ENCODE measurements around the gene ZNF524. TPM values are rescaled to one million over a fixed set of nuclear protein-coding genes. Genes with fewer than 3 reads are reported as not detected.

Gene ZNF524
- total RNA-seq, 3 donors from 2014 or later: 25.5 to 27.1 (median 26.5) TPM

DNA sequence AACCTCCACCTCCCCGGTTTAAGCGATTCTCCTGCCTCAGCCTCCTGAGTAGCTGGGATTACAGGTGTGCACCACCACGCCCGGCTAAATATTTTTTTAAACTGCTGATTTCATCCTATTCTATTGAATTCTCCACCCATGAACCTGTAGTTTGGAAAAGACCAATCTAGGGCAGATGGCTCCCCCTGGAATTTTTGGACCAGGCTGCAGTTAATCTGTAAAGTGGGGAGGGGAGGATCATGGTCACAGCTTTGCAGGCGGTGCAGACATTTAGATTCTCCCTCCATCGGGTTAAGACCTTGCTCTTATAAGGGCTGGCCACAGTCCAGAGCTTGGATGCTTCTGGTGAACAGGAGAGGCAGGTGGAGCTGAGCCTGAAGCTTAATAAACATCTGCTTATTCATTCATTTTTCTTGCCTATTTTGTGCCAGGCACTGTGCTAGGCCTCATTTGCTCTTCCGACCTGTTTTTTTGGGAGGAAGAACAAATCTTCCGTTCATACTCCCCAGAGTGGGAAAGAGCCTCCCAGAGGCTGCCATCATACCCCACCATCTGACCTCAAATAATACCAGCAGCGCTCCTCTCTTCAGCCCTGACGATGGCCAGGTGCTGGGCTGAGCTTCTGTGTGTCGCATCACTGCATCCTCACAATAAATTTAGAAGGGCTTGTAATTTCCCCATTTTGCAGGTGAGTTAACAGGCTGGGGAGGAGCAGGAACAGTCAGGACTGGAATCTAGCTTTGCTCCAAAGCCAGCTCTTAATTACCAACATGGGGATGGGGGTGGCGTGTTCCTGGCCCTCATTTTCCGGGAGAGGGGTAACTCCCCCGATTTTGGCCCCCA, 47.0 kb downstream of the ZNF524 start:
- TF ChIP-seq, protein P1, sequence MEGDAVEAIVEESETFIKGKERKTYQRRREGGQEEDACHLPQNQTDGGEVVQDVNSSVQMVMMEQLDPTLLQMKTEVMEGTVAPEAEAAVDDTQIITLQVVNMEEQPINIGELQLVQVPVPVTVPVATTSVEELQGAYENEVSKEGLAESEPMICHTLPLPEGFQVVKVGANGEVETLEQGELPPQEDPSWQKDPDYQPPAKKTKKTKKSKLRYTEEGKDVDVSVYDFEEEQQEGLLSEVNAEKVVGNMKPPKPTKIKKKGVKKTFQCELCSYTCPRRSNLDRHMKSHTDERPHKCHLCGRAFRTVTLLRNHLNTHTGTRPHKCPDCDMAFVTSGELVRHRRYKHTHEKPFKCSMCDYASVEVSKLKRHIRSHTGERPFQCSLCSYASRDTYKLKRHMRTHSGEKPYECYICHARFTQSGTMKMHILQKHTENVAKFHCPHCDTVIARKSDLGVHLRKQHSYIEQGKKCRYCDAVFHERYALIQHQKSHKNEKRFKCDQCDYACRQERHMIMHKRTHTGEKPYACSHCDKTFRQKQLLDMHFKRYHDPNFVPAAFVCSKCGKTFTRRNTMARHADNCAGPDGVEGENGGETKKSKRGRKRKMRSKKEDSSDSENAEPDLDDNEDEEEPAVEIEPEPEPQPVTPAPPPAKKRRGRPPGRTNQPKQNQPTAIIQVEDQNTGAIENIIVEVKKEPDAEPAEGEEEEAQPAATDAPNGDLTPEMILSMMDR (IDR thresholded peaks at IDR 0.05): no peak
- no peaks in the 10 kb centered on the region for H3K36me3 ChIP-seq (ENCODE audit: low read depth)
- peaks cover 27% of the 10 kb centered on the region for H3K4me1 ChIP-seq (ENCODE audit: low read depth)
- intact Hi-C loops (cut with DNase I, micrococcal nuclease): no loop called here
- no peak for DNase-seq
- no peak overlapping the region for H3K4me3 ChIP-seq
- no peaks in the 10 kb centered on the region for H3K9me3 ChIP-seq
- ATAC-seq: no peak

DNA sequence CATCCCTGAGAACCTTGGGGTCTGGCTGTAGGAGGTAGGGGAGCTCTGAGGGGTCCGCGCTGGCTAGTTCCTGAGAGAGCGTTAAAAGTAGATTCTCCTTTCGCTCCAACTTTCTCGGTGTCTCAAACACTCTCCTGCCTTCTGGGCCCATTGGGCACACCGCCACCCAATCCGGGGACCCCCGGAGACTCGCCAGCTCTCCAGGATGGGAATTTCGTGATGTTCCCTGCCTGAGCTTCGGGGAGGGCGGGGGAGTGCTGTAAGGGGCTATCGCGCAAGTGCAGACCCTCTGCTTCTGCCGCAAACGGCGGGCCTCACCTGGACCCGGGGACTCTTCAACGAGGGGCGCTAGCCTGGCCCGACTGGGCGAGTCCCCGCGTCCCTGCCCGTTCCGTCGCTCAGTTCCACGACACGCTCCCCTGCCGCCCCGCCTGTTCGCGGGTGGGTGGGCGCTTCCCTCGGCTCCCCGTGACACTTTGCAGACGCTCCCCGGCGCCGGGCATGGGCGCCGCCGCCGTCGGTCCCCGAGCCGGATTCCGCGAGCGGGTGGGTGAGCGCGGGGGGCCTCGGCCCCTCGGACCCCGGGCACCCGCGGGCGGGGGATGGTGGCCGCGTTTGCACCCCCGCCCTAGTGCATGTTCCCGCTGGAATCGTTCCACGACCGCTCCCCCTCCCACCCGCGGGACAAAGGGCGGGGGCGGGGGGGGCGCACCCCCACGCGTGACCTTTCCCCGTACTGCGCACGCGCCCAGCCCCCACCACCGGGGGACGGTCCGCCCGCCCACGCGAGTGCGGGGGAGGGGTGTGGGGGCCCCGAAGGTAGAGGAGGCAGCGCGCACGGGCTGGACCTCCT, 47.9 kb downstream of the ZNF524 start, which contains the start of gene CCDC106:
TSS of gene CCDC106 (plus strand) at position 481 of the 853 bp plus-strand sequence. CDS start 835 bp downstream, outside the sequence.
- ATAC-seq (peak; percentile 57), DNase-seq (peak; percentile 71 to 79 (median 73))
- H3K9me3 ChIP-seq: no peaks in the 10 kb centered on the region
- peak within 1 kb of the TSS; percentile 63 for H3K4me3 ChIP-seq
- TF ChIP-seq, protein P1 (IDR thresholded peaks at IDR 0.05): no peak
- intact Hi-C loops (cut with DNase I, micrococcal nuclease): no loop called here
- peaks cover 18% of the 10 kb centered on the region for H3K4me1 ChIP-seq (ENCODE audit: low read depth)
- no peaks in the 10 kb centered on the region for H3K36me3 ChIP-seq (ENCODE audit: low read depth)

DNA sequence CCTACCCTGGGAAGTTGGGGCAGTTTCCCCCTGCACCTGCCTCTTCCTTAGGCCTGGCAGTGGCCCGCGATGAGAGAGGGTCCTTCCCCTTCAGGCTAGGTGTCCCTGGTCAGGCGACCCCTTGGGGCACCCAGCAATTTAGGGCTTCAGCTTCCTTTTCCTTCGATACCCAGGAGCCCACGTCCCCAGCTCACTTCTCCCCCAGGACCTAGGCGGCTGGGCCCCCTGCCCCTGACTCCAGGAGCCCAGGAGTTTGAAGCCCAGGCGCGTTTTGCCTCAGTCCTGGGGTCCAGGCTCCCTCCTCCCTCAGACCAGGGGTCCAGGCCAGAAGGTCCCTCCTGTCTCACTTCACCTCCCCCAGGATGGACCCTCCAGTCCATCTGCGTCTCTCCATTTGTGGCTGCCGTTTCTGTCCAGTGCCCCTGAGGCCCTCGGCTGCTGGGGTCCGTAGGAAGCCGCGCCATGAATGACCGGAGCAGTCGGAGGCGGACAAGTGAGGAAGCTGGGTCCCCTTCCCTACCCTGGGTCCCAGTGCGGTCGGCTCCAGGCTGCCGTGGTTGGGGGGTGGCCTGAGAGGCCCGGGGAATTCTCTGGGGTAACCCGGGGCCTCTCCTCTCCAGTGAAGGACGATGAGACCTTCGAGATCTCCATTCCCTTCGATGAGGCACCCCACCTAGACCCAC, 48.6 kb downstream of the ZNF524 start:
- H3K4me1 ChIP-seq (ENCODE audit: low read depth): peaks cover 20% of the 10 kb centered on the region
- TF ChIP-seq, protein P1 (IDR thresholded peaks at IDR 0.05): no peak
- peak overlapping the region; percentile 63 for H3K4me3 ChIP-seq
- no peak for DNase-seq
- ATAC-seq: no peak
- H3K36me3 ChIP-seq (ENCODE audit: low read depth): no peaks in the 10 kb centered on the region
- H3K9me3 ChIP-seq: no peaks in the 10 kb centered on the region
- intact Hi-C loops (cut with DNase I, micrococcal nuclease): no loop called here

DNA sequence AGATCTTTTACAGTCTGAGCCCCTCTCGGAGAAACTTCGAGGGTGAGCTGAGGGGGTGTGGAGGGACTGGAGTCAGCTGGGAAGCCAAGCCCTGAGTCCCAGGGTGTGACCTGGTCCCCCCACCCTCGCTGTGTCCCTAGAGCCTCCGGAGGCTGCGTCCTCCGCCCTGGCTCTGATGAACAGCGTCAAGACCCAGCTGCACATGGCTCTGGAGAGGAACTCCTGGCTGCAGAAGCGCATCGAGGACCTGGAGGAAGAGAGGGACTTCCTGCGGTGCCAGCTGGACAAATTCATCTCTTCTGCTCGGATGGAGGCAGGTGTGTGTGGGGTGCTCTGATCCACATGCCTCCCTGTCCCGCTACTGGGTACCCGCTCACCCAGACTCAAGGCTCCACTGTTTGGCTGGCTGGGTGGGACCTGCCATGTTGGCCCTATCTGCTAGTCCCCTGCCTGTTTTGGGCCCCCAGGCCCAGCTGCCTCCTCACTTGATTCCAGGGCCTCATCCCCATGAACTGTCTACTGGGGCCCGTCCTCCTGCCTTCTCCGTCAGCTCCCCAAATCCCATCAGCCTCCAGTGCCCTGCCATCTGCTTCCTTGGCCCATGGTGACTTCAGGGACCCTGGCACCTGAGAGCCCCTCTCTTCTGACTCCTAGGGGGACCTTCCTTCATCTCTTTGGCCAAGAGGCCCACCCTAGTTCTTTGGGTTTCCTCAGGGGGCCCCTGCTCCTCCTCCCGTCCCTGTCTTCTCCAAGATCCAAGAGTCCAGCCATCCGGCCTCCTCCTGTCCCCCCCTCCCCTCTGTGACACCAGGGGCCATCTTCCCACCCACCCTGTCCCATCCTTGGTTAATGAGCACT, 49.4 kb downstream of the ZNF524 start:
- intact Hi-C loops (cut with DNase I, micrococcal nuclease): no loop called here
- Histone ChIP-seq H3K4me3 (no peak overlapping the region), H3K36me3 (ENCODE audit: low read depth) (no peaks in the 10 kb centered on the region), H3K9me3 (no peaks in the 10 kb centered on the region), H3K4me1 (ENCODE audit: low read depth) (peaks cover 15% of the 10 kb centered on the region)
- TF ChIP-seq, protein P1 (IDR thresholded peaks at IDR 0.05): no peak
- ATAC-seq (no peak), DNase-seq (no peak)

Measured in mucosa of descending colon (tissue), 3 donors.